CD4-positive, alpha-beta T cell treated with Interleukin-4 for 4 hours (primary cell): Measurements from ENCODE around the gene KCTD1.

Experiments
- DNase-seq: peaks from one replicate; pipeline ENCODE4 v3.0.0-alpha.2; 2020

Gene KCTD1

GRCh38 chr18:26521617-26522016, 26.7 kb downstream of the KCTD1 start:
- DNase-seq, result no peak

- DNase-seq, result no peak
These were observed 27.4 kb downstream of the KCTD1 start for GRCh38 chr18:26520974-26521373.

GRCh38 chr18:26519114-26519513, 29.2 kb downstream of the KCTD1 start:
- no peak for DNase-seq

GRCh38 chr18:26516964-26517363, 31.4 kb downstream of the KCTD1 start:
- no peak for DNase-seq

- no peak for DNase-seq
These were observed 32.5 kb downstream of the KCTD1 start for GRCh38 chr18:26515643-26516487.

- DNase-seq, result no peak
These were observed 36.8 kb downstream of the KCTD1 start for GRCh38 chr18:26511339-26512071.

- DNase-seq, result no peak
These were observed 38.0 kb downstream of the KCTD1 start for GRCh38 chr18:26510337-26510736.

- DNase-seq, result no peak
These were observed 42.3 kb downstream of the KCTD1 start for GRCh38 chr18:26506012-26506411.

GRCh38 chr18:26504831-26505230, 43.5 kb downstream of the KCTD1 start:
- DNase-seq, result no peak

GRCh38 chr18:26503382-26503781, 45.0 kb downstream of the KCTD1 start:
- DNase-seq, result no peak

- no peak for DNase-seq
These were observed 45.5 kb downstream of the KCTD1 start for GRCh38 chr18:26502823-26503222.

GRCh38 chr18:26497866-26498265, 50.5 kb downstream of the KCTD1 start:
- DNase-seq, result no peak

GRCh38 chr18:26496528-26496927, 51.8 kb downstream of the KCTD1 start:
- DNase-seq, result no peak

- no peak for DNase-seq
These were observed 53.1 kb downstream of the KCTD1 start for GRCh38 chr18:26495287-26495686.

- no peak for DNase-seq
These were observed 55.3 kb downstream of the KCTD1 start for GRCh38 chr18:26493021-26493420.

- no peak for DNase-seq
These were observed 57.0 kb downstream of the KCTD1 start for GRCh38 chr18:26491194-26491816.

GRCh38 chr18:26489881-26490280, 58.5 kb downstream of the KCTD1 start:
- no peak for DNase-seq

GRCh38 chr18:26489191-26489590, 59.2 kb downstream of the KCTD1 start:
- no peak for DNase-seq

- DNase-seq, result no peak
These were observed 59.8 kb downstream of the KCTD1 start for GRCh38 chr18:26488417-26489009.

GRCh38 chr18:26487437-26487836, 60.9 kb downstream of the KCTD1 start:
- DNase-seq, result no peak

GRCh38 chr18:26483633-26484032, 64.7 kb downstream of the KCTD1 start:
- DNase-seq, result no peak

- DNase-seq, result no peak
These were observed 65.8 kb downstream of the KCTD1 start for GRCh38 chr18:26482569-26482968.
